HFFc6 (cell line): ENCODE data around the gene CEBPA. TPM values are rescaled to one million over a fixed set of nuclear protein-coding genes. Genes with fewer than 3 reads are reported as not detected.

Experiments
- DNase-seq: peaks from one replicate; pipeline ENCODE4 v3.0.0-alpha.2; 2018
- H3K27ac Mint-ChIP-seq: 2 replicates; pipeline ENCODE4 v1.8.0; 2020; ENCODE audit warnings: mild to moderate bottlenecking, mixed read lengths
- H3K27me3 Mint-ChIP-seq: 2 replicates; pipeline ENCODE4 v1.8.0; 2021; ENCODE audit warnings: mild to moderate bottlenecking, moderate library complexity, mixed read lengths; ENCODE audit not compliant: insufficient read depth
- H3K36me3 Mint-ChIP-seq: 2 replicates; pipeline ENCODE4 v1.8.0; 2021; ENCODE audit warnings: low read depth, mixed read lengths
- H3K4me1 Mint-ChIP-seq: 2 replicates; pipeline ENCODE4 v1.8.0; 2020; ENCODE audit warnings: low read depth, mixed read lengths
- H3K4me3 Mint-ChIP-seq: 2 replicates; pipeline ENCODE4 v1.8.0; 2020; ENCODE audit warnings: mild to moderate bottlenecking, moderate library complexity, mixed read lengths
- H3K9me3 Mint-ChIP-seq: 2 replicates; pipeline ENCODE4 v1.8.0; 2020; ENCODE audit warnings: mild to moderate bottlenecking, mixed read lengths
- total RNA-seq, 6 experiments: library from RNA; stranded (reverse); fragmentation: NEBNext Ultra II Directional; extraction: Animal tissue kit (Norgen Biotek cat#: 25700); gene quantifications; 2 replicates in 1 of 6; 3 replicates in 5 of 6; pipeline ENCODE4 v1.2.3, GENCODE V29; 2021
- TF ChIP-seq, protein P1 (sequence below): fragments of 200-600 bp; sonication (generic); IDR thresholded peaks from 2 replicates; pipeline ENCODE4 v1.5.0; 2021; ENCODE audit warnings: antibody characterized with exemption, mild to moderate bottlenecking

CEBPA gene
- total RNA-seq, 6 experiments from 2014 or later: 0.12 to 0.24 (median 0.14) TPM; not detected in 1

GRCh38 chr19:33260628-33261418 is 41.5 kb downstream of the CEBPA start:
- no peak overlapping the region for H3K4me3 Mint-ChIP-seq
- DNase-seq: no peak
- H3K9me3 Mint-ChIP-seq: peaks cover 6% of the 10 kb centered on the region; the same call in 1 of the 2 replicates
- TF ChIP-seq, protein P1, sequence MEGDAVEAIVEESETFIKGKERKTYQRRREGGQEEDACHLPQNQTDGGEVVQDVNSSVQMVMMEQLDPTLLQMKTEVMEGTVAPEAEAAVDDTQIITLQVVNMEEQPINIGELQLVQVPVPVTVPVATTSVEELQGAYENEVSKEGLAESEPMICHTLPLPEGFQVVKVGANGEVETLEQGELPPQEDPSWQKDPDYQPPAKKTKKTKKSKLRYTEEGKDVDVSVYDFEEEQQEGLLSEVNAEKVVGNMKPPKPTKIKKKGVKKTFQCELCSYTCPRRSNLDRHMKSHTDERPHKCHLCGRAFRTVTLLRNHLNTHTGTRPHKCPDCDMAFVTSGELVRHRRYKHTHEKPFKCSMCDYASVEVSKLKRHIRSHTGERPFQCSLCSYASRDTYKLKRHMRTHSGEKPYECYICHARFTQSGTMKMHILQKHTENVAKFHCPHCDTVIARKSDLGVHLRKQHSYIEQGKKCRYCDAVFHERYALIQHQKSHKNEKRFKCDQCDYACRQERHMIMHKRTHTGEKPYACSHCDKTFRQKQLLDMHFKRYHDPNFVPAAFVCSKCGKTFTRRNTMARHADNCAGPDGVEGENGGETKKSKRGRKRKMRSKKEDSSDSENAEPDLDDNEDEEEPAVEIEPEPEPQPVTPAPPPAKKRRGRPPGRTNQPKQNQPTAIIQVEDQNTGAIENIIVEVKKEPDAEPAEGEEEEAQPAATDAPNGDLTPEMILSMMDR: no peak
- H3K27me3 Mint-ChIP-seq: peaks cover 30% of the 10 kb centered on the region
- no peak overlapping the region for H3K27ac Mint-ChIP-seq
- H3K36me3 Mint-ChIP-seq: no peaks in the 10 kb centered on the region
- peaks cover 5% of the 10 kb centered on the region; the same call in 1 of the 2 replicates for H3K4me1 Mint-ChIP-seq

DNA sequence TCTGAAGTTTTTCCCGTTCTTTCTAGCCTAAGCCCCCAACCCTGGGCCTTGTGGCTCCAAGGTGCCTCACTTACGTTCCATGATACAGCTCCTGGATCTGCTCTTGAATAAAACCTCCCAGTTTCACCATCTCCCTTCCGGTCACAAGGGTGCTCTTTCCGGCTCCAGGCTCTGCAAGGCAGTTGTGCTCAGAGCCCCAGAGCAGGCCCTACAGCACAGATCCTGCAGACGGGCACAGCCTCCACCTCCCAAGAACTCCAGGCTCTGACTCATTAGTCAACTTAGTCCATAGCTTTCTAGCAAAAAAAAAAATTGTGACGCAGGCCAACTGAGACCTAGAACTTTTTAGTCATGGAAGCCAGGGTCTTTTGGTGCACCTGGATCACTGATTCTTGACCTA is 42.8 kb downstream of the CEBPA start:
- H3K4me3 Mint-ChIP-seq: no peak overlapping the region
- peak; percentile 29 for DNase-seq
- H3K27ac Mint-ChIP-seq: no peak overlapping the region
- peaks cover 6% of the 10 kb centered on the region; the same call in 1 of the 2 replicates for H3K9me3 Mint-ChIP-seq
- H3K4me1 Mint-ChIP-seq: peaks cover 5% of the 10 kb centered on the region; the same call in 1 of the 2 replicates
- no peaks in the 10 kb centered on the region for H3K36me3 Mint-ChIP-seq
- TF ChIP-seq, protein P1: no peak
- H3K27me3 Mint-ChIP-seq: peaks cover 27% of the 10 kb centered on the region

- TF ChIP-seq, protein P1: no peak
- H3K4me1 Mint-ChIP-seq: peaks cover 5% of the 10 kb centered on the region; the same call in 1 of the 2 replicates
- peaks cover 6% of the 10 kb centered on the region; the same call in 1 of the 2 replicates for H3K9me3 Mint-ChIP-seq
- H3K27me3 Mint-ChIP-seq: peaks cover 28% of the 10 kb centered on the region
- H3K36me3 Mint-ChIP-seq: no peaks in the 10 kb centered on the region
- H3K27ac Mint-ChIP-seq: no peak overlapping the region
- H3K4me3 Mint-ChIP-seq: no peak overlapping the region
- DNase-seq: no peak
These were observed 44.5 kb downstream of the CEBPA start for GRCh38 chr19:33257828-33258227.

DNA sequence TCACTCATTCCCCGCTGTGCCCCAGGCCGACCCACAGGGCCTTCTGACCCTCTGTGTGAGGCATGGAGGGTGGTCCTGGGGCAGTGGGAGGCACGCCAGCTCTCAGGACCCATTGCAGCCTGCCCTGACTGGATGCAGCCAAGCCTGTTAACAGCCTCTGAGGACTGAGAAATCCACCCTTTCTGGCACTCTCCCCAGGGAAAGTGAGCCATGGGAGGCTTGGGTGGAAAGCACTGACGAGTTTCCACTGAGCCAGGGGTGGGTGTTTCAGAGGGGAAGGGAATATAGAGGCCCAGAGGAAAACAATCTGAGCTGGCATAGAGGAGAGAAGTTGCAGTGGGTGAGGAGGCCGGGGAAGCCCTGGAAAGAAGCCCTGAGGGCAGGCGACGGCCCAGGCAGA is 46.1 kb downstream of the CEBPA start:
- DNase-seq: no peak
- Mint-ChIP-seq H3K4me3 (no peak overlapping the region), H3K36me3 (no peaks in the 10 kb centered on the region), H3K27me3 (peaks cover 15% of the 10 kb centered on the region), H3K4me1 (peaks cover 5% of the 10 kb centered on the region; the same call in 1 of the 2 replicates), H3K9me3 (peaks cover 6% of the 10 kb centered on the region; the same call in 1 of the 2 replicates), H3K27ac (no peak overlapping the region)
- TF ChIP-seq, protein P1: no peak

GRCh38 chr19:33255781-33256180 is 46.6 kb downstream of the CEBPA start:
- TF ChIP-seq, protein P1: no peak
- Mint-ChIP-seq H3K4me1 (peaks cover 5% of the 10 kb centered on the region; the same call in 1 of the 2 replicates), H3K4me3 (no peak overlapping the region), H3K27me3 (peaks cover 15% of the 10 kb centered on the region), H3K27ac (no peak overlapping the region), H3K36me3 (no peaks in the 10 kb centered on the region), H3K9me3 (peaks cover 6% of the 10 kb centered on the region; the same call in 1 of the 2 replicates)
- DNase-seq: no peak
